ENCODE data around the gene GGA2.
"Not testable (repeated sequence)": the region's sequence is repeated elsewhere in the genome, so short reads cannot be mapped to it uniquely, and the experiment has no call there.

GGA2 gene

DNA sequence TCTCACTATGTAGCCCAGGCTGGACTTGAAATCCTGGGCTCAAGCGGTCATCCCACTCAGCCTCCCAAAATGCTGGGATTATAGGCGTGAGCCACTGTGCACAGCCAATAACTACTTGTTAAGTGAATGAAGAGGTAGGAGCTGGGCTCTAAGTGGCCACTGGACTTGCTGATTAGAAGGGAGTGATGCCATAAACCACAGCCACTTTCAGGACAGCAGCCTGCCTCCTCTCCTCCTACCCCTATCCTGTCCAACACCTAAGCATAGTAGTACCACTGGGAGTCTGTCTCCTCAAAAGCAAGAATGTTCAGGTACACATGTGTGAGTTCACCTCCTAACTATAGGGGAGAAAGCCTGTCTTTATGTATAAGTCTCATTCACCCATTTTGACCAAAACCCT is 45.1 kb downstream of the GGA2 start:
- no peak for DNase-seq

DNA sequence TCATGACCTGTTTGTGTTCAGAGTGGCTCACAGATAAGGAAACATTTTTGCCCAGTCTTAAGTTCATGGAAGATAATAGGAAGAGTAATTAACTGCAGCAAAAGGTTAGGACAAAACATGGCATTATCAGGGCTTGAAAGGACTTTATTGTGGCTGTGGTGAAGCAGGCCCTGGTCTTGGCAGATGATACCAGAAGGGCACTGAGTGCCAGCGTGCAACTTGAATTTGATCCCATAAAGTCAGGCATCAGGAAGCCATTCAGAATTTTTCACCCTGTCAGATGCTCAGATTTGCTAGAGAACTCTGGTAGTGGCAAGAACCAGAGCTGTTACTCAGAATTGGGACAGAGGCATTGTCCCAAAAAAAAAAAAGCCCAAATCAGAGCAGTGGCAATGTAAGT is 46.1 kb downstream of the GGA2 start:
- no peak for DNase-seq

DNA sequence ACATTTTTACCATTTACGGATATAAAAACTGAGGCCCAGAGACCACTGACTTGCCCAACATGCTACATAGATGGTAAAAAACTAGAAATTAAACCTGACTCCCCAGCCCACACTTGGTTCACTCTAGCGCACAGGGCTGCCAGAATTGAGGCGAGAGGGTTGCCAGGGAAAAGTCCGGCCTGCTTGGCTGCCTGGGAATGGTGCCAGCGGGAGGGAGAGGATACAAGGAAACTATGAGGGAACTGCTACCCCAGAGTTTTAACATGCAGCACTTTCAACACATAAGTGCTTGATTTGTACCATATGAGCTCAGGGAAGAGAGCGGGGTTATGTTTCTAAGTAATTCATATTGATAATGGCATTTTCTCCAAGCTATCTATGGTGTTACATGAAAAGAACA is 47.3 kb downstream of the GGA2 start:
- not testable (repeated sequence) for DNase-seq

DNA sequence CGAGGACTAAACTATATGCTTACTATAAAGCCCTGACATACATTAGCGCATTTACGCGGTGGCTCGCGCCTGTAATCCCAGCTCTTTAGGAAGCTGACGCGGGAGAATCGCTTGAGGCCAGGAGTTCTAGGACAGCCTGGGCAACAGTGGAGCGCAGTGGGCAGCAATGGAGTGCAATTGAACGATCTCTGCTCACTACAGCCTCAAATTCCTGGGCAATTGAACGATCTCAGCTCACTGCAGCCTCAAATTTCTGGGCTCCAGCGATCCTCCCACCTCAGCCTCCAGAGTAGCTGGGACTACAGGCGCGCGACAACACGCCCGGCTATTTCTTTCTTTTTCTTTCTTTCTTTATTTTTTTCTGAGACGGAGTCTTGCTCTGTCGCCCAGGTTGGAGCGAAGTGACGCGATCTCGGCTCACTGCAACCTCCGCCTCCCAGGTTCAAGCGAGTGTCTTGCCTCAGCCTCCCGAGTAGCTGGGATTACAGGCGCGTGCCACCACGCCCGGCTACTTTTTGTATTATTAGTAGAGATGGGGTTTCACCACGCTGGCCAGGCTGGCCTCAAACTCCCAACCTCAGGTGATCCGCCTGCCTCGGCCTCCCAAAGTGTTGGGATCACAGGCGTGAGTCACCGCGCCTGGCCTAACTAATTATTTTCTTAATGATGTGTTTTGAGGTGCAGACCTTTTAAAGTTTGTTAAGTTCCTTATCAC is 56.8 kb downstream of the GGA2 start:
- DNase-seq: no peak

DNA sequence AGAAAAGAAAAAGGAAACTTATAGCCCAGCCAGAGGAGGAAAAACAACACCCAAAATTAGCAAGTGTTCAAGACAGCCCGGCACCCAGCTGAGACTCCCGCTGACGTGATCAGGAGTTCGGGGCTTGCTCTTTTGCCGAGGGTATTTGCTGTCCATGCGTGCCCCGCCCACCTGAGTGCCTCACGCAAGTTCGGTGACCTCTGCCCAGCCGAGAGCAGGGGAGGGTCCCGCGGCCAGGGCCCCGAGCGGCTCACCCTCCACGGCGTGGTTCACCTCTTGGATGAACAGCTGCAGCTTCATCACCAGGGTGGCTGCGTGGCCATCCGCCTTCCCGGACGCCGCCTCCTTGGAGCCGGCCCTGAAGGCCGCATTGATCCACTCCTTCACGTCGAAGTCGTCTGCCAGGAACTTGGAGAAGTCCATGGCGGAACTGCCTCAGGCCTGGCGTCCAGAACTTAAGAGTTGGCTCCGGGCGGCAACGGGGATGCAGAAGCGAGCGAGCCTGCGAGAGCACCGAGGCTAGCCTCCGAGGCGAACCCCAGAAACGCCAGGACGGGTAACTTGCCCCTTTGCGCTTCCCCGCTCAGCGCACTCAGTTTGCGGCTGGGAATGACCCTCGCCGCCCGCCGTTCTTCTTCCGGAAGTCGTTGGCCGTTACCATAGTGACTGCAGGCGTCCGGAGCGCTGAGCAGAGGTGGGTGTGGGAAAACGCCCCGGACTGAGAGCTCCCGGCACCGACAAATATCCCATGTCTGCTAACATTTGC is 57.5 kb downstream of the GGA2 start, which contains the start of gene COG7:
TSS of gene COG7 (minus strand) at position 618 of the 766 bp plus-strand sequence. CDS start at position 423, 195 bp downstream.
- peak; percentile 27 for DNase-seq

DNA sequence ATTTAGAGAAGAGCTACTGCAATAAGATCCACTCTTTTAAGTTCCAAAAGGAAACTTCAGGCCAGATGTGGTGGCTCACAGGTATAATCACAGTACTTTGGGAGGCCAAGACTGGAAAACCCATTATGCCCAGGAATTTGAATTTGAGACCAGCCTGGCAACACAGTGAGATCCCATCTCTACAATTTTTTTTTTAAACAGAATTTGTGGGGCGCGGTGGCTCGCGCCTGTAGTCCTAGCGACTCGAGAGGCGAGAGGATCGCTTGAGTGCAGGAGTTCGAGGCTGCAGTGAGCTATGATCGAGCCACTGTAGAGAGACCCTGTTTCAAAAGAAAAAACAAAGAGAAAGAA is 58.1 kb downstream of the GGA2 start:
- no peak for DNase-seq

DNA sequence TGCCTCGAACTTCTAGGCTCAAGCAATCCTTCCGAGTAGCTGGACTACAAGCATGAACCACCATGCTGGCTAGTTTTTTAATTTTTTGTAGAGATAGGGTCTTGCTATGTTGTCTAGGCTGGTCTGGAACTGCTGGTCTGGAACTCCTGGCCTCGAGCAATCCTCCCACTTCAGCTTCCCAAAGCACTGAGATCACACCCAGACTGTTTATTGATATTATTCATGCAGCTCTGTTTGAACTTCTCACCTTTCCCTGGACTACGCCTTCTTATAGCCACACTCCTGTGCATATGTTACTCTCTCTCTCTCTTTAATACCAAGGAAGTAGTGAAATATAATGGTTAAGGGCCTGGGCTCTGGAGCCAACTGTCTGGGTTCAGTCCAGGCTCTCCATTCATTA is 61.9 kb downstream of the GGA2 start:
- no peak for DNase-seq

DNA sequence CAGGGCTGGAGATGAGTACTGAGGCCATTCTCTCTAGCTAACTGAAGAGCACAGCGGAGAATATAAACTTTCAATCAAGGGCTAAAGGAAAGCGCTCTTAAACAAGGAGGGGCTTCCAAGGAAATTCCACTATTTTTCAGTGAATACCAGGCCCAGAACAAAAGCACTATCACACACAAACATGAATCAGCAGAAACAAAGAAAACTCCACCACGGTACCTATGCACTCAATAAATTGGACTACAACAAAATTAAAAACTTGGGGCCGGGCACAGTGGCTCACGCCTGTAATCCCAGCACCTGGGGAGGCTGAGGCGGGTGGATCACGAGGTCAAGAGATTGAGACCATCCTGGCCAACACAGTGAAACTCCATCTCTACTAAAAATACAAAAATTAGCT is 72.8 kb downstream of the GGA2 start:
- DNase-seq: not testable (repeated sequence)

DNA sequence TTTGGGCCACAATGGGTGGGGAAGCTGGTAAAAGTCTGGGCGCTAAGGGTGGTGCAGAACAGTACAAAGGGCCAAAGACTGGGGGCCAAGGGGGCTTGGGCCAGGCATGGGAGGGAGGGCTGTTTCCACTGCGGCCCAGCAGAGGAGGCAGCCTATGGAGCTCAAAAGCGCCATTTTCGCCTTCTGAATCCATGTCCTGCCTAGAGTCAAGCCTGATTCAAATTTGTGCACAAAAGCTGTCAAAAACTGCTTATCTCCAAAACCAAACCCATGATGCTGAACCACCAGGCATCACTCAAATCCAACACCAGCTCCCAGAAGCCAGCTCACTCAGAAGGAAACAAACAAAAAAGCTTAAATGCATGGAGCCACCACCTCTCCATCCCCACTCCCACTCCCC is 73.3 kb downstream of the GGA2 start:
- DNase-seq: no peak

DNA sequence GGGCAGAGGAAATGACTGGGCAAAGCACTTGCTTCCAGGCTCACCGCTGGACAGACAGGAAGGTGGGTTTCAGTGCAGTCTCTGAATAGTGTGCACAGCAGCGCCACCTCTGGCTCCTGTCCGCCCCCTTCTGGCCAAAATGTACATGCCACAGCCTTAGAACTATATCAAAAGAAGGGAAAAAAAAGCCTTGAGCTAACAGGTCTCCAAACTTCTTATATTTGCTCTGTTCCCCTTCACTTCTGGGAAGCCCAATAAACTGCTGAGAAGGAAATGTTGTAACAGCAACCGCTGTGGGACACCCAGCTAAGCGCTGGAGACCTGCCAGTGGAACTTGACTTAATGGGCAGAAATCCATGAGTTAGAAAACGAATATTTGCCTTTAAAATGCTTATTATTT is 74.8 kb downstream of the GGA2 start:
- peak in 1 of 2 experiments; percentile 11 for DNase-seq

DNA sequence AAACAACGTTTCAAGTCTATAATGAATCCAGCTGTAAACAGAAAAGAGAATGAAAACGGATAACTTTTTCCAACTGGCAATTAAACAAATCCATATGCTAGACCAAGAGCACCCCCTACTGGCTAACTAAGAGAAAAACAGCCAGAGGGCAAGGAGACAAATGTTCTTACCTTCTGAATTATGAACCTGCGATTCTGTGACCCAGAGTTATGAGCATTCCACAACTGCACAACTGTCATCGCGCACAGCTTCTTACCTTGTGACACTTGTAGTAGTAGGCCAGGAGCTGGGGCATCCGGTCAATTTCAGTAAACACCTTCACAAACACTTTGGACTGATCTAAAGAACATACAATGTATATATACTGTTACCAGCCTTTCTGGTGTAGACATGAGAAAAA is 75.9 kb downstream of the GGA2 start:
- peak; percentile 1 to 17 for DNase-seq

DNA sequence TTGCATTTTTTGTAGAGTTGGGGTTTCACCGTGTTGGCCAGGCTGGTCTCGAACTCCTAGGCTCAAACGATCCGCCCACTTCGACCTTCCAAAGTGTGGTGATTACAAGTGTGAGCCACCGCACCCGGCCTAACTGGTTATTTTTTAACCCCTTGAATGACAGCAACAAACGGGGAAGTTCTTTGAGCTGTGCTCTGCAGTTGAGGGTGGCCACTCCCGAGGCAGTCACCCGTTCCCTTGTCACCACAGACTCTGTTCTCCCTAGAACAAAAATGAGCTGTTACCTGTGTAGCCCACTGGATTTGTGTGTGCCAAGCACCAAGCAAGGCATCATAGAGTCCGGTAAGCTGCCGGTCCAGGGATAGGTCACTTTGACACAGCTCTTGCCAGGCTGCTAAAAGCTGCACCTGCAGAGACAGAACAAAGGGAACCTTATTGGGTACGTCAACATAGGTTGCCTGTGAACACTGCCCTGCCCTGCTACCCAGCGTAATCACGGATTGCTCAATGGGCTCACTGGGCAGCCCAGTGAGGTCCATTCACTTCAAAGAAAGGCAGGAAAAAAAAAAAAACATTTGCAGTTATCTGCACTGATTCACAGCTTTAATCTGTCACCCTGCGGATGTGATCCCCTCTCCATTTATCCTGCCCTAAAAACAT is 76.9 kb downstream of the GGA2 start:
- DNase-seq: no peak

DNA sequence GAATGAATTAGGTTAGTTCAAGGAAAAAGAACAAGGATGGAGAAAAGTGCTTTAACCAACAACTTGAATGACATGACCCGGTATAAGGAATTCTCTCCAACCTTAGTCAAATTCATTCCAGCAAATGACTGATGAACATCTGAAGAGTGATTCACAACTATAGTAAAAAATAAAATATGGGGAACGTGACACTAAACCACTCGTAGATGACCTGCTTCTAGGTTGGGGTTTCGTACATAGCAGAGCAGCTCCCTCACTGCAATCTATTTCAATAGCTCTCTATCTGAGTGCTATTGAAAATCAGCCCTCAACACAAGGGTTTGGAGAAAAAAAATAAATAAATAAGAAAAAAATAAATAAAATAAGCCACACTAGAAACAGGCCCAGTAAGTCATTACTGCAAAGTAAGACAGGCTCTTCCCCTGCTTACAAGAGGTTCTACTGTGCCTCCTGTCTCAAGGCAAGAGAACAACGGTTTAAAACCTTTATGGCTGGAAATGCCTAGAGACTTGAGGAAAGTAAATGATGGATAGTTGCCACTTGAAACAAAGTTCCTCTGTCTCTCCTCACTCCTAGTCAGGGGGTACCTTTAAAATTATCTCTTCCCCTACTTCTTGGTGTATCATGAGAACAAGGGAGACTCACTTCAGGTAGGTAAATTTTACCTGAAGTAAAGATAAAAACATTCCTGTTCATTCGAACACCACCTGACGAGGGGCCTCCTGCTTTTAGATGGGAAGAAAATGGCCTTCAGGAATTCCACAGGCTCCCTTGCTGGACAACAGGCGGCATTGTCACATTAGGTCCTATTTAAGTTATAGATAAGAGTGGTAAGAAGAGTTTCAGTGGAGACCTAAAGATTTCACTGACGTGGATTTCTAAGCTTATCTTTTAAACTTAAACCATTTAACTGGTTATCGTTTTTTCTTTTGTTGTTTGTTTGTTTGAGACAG is 77.8 kb downstream of the GGA2 start:
- DNase-seq: no peak

DNA sequence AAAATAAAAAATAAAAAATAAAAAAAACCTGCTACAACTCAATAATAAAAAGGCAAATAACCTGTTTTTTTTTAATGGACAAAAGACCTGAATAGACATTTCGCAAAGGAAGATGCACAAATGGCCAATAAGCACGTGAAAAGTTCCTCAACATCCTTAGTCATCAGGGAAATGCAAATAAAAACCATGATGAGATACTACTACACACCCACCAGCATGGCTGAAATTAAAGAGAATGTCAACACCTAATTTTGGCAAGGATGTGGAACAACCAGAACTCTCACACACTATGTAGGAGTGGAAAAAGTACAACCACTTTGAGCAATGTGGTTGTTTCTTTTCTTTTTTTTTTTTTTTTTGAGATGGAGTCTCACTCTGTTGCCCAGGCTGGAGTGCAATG is 81.9 kb downstream of the GGA2 start:
- DNase-seq: no peak

DNA sequence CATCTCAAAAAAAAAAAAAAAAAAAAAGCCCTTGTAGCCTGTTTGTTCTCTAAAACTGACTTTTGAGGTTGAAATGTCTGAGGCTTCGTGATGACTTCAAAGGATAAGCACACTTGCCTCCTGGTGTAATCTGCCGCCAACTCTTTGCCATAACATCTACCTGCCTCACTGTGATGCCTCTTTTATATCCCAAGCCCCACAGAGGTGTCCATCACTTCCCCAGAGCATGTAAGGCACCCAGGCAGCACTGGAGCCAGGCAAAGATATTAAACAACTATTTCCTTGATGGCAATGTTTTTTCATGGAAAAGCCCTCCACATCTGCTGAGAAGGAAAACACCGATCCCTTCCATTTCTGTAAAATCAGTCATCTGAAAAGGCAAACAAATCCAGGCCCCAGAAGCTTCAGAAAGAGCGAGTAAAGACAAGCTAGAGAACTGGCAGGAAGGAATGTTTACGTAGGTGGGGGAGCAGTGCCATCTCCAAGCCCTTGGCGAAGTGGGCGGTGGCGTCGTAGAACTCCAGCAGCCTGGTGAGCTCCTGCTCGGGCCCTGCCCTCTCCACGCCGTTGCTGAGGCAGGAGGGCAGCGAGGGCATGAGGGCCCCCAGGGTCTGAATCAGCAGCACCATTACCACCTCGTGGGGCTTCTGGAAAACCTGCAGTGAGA is 85.9 kb downstream of the GGA2 start:
- peak in 1 of 2 experiments; percentile 4 for DNase-seq

DNA sequence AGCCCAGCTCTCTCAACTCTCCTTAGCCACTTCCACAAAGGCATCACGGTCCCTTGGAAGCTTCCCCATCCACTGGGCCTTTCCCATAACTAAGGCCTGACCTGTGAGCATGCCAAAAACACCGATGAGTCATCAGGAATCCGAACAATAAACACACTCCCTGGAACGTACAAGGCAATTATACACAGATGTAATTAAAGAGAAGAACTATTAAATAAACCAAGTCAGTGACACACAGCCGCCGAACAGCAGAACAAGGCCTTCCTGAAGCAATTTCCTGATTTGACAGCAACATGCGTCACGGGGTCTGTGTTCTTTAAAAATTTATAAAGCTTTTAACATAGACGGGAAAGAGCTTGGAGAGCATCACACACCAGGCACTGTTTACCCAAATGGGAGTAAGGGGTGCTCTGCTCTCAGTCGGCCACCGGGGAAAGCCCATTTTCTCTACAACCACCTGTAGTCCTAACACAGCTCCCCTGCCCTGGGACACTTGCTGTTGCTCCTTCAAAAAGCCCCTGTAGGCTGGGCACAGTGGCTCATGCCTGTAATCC is 86.7 kb downstream of the GGA2 start:
- DNase-seq: no peak

DNA sequence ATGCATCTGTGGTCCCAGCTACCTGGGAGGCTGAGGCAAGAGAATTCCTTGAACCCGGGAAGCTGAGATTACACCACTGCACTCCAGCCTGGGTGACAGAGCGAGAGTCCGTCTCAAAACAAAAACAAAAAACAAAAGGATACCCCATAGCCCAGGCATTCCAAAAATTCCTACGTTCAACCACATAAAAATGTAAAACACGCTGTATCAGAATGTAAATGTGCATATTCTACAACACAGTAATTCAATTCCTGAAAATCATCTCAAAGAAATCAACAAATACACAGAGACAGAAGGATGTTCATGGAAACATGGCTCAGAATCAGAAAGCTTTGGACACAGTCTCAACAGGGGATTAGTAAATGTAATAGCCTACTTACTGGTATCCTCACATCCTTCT is 90.3 kb downstream of the GGA2 start:
- DNase-seq: no peak

DNA sequence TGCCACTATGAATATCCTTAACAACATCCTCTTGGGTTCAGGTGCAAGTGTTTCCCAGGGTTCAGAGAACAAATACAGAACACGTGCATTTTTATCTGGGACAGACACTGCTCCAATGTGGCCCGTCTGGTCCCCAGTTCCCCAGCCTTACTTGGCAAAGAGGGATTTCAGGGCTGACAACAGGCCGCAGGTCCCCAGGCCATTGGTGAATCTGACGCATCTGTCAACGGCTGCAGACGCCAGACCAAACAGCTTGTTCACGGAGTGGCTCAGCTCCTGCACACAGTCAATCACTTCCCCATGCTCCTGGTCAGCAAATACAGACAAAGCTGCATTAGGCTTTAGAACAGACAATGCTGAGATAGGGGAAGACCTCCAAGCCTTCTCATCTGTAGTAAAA is 93.5 kb downstream of the GGA2 start:
- no peak for DNase-seq

DNA sequence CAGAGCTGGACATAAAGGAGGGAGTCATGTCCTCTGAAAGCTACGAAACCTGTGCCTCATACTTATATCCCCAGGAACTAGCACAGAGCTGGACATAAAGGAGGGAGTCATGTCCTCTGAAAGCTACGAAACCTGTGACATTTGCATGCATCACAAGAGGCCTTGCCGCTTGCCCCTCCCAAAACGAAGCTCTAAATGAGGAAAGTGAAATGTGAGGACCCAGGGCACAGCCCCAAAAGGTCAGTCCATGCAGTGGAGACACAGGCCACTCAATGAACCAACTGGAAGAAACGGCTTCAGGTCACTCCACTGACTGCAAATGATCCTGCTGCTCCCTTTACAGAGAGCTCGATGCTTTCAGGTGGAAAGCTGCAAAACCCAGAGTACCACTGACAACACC is 95.6 kb downstream of the GGA2 start:
- DNase-seq: no peak
